GM19099 (cell line): Measurements from ENCODE around the gene KRTAP16-1.

Experiments used
- POLR2A ChIP-seq: IDR thresholded peaks from 3 replicates; pipeline ENCODE4 v1.6.1; 2011; ENCODE audit warnings: low read depth; ENCODE audit not compliant: insufficient read length; ENCODE audit errors: extremely low read depth

Gene KRTAP16-1

DNA sequence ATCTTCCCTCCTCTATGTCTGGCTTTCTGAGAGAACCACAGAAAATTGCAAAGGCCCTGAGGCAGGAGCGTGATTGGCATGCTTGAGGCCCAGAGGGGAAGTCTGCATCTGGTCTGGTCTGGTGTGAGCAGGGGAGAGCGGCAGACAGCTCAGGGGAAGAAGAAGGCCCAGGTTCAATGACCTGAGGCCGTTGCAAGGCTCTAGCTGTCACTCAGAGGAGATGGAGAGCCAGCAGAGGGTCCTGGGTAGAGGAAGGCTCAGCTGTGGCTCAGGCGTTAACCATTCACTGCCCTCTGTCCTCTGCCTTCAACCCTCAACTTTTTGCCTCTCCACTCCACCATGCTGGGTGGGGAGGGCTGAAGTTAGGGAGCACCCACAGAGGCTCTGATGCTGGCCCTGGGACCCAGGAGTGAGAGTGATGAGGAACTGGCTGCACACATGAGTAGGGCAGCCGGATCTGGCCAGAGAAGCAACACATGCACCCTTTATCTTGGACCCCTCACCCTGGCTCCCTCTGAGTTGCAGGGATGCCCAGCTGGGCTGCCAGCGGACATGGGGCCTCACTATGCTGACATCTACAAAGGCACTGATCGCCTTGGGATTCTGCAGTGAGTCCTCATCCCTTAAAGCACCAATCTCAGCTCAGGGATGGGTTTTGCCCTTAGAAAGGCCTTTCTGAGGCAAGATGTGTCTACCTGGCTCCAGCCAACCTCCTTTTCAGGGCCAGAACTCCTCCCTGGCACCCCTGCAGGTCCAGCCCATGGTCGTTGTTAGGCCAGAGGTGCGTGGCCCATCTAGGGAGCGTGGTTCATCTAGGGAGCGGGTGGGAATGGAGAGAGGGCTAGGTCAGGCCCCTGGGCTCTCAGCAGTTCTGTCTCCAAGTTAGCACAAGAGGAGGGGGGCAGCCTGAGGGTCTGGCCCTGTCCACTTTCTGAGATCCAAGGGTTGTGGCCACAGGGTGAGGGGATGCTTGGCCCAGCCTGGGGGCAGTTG lies 14.1 kb upstream of the KRTAP16-1 start:
- TF ChIP-seq POLR2A, result no peak

GRCh38 chr17:41322094-41322902 lies 13.2 kb upstream of the KRTAP16-1 start:
- no peak for TF ChIP-seq POLR2A

GRCh38 chr17:41318231-41318630 lies 9.1 kb upstream of the KRTAP16-1 start:
- TF ChIP-seq POLR2A, result no peak

DNA sequence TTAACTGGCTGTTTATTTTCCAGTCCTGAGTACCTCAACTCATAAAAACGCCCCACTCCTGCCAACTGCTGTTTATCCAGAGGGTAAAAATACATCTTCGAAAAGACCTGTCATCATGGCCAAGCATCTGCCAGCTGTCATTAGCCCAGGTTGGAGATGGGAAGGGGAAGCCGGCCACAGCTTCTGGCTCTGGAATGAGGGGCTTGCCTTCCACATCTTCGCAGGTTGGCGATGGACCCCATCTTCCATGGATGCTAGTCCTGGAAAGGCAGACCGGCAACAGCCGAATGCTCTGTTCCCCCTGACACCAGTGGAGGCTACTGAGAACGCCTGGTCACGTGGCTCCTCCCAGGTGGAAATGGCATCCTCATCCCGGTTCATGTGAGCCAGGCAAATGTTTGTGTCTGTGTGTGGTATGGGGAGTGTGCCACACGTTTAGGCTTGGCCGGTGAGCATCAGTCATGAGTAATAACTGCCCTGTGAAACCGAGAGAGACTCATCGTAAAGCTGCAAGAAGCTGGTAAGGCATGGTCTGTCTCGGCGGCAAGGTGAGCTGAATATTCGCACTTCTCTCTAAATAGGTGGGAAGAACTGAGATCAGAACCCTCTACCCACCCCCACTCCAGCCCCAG lies 6.8 kb upstream of the KRTAP16-1 start:
- no peak for TF ChIP-seq POLR2A

- no peak for TF ChIP-seq POLR2A
Observed at GRCh38 chr17:41315204-41315794, 6.2 kb upstream of the KRTAP16-1 start, which contains the start of gene KRTAP17-1. TSS of gene KRTAP17-1 (minus strand) at chr17:41315710. CDS start at chr17:41315650, 60 bp downstream.

DNA sequence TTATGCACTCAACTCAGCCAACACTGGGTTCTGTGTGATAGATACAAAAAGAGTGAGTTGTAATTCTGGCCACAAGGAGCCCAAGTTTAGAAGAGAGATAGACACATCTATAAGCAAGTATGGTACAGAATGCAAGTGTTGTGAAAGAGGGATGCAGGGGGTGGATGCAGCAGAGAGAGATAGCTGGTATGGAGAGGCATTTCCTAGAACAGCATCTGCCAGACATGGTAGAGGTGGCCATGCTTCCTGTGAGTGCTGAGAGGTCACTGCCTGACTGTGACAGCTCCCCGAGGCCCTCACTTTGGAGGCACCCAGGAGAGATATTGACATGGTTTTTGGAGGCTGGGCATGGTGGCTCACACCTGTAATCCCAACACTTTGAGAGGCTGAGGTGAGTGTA lies 2.0 kb upstream of the KRTAP16-1 start:
- TF ChIP-seq POLR2A, result no peak

- no peak for TF ChIP-seq POLR2A
Observed at GRCh38 chr17:41308251-41308917, 725 bp downstream of the KRTAP16-1 start.

- TF ChIP-seq POLR2A, result no peak
Observed at GRCh38 chr17:41307647-41308046, 1.5 kb downstream of the KRTAP16-1 start.

DNA sequence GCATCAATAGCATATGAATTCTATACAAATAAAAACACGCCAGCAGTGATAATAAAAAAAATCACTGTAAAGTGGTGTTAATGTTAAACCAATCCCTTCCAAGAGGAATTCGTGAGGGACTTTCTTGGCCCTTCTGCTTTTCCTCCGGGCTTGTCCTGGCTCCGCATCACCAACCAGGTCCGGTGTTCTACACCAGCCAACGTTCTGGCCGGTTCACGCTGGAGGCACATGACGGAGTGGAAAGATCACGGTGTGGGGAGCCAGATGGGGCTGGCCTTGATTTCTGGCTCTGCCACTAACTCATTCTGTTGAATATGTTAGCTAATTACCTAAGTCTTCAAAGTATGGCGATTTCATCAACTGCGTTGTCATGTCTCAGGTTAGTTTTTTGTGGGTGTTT lies 5.0 kb downstream of the KRTAP16-1 start:
- no peak for TF ChIP-seq POLR2A

DNA sequence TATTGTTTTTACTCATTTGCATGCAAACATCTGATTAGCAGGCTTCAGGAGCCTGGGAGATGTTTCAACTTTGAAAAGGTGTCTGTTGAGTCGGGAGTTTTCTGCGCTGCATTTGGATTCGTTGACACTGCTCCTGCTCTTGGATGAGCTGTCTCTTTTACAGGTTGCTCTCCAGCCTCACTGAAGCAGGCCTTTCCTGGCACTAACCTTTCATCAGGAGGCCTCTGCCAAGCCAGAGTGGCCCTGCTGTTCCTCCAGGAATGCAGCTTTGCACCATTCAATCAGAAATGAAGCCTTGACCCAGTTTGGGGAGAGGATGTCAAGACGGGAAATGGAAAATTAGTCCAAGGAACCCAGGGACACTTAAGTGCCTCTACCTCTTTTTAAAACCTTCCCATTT lies 6.1 kb downstream of the KRTAP16-1 start:
- TF ChIP-seq POLR2A, result no peak

DNA sequence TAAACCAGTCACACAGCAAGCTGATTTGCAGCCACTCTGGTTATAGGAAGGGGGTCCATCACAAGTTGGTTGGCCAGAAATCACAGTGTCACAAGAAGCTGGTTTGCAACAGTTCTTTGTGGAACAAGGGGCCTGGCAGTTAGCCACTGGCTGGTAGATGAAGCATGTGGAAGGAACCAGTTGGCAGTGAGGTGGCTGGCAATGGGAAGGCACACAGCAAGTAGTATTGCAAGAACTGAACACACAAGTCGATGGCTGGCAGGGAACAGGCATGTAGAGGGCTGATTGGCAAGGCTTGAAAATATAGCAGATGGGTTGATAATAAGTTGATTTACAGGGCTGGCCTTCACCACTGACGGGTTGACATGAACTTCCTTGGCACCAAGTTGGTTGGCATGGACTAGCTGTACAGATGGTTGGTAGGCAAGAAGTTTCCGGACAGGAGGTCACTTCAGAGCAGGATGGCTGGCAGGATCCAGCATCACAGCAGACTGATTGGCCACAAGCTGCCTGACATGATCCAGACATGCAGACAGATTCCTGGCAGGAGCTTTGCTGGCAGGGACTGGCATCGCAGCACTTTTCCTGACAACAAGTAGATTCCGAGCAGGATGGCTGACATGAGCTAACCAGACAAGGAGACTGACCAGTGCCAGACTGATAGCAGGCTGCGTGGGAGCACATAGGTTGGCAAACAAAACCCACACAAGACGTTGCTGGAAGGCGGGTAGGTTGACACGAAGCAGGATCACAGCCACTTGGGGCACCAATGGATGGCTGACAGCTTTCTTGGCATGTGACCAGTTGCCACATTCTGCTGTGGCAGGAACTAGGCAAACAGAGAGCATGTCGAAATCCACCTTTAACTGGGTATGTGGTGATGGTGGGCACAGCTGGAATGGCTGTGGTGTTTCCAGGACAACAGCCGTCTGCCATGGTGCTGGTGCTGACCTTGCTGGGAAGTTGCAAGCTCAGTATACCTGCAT lies 6.9 kb downstream of the KRTAP16-1 start, which contains the start of gene KRTAP29-1:
Gene KRTAP29-1 (minus strand): TSS at position 936 of the 986 bp plus-strand sequence. CDS start 0 bp downstream, at position 936.
- TF ChIP-seq POLR2A, result no peak

DNA sequence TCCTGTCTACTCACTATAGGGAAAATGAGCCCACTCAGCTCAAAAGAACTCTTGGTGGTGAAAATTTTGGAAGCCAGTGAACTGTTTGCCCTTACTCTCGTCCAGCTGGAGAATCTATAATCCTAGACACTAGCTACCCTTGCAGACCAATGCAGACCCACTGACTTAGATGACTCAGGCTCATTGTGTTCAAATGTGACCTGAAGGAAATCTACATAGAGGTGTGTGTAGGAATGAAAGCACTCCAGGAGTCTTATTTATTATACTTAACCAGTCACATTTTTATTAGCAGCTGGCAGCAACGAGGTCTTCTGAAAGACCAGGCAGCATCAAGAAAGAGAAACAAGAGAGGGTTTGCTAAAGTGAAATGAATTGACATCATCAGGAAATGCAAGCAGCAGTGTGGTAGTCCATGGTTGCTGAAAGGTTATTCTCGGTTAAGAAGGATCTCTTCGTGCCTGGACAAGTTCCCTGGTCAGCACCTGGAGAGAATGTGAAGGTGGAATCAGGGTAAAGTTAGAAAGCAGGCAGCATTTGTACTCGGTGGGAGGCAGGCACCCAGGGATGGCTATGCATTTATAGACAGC lies 7.8 kb downstream of the KRTAP16-1 start:
- TF ChIP-seq POLR2A, result no peak
